IPS-18c (cell line): ENCODE results near the gene CINP.
"Not testable (repeated sequence)": the region's sequence is repeated elsewhere in the genome, so short reads cannot be mapped to it uniquely, and the experiment has no call there.

Experiments
- H3K4me3 ChIP-seq: 2 replicates; pipeline ENCODE4 v1.7.0; 2013; ENCODE audit warnings: low read depth, mild to moderate bottlenecking, low read length, moderate library complexity; ENCODE audit not compliant: insufficient read depth
- H3K9me3 ChIP-seq: one replicate; pipeline ENCODE4 v1.6.1; 2013; ENCODE audit warnings: mild to moderate bottlenecking, low read length, moderate library complexity; ENCODE audit not compliant: control insufficient read depth, insufficient read depth

Gene CINP

DNA sequence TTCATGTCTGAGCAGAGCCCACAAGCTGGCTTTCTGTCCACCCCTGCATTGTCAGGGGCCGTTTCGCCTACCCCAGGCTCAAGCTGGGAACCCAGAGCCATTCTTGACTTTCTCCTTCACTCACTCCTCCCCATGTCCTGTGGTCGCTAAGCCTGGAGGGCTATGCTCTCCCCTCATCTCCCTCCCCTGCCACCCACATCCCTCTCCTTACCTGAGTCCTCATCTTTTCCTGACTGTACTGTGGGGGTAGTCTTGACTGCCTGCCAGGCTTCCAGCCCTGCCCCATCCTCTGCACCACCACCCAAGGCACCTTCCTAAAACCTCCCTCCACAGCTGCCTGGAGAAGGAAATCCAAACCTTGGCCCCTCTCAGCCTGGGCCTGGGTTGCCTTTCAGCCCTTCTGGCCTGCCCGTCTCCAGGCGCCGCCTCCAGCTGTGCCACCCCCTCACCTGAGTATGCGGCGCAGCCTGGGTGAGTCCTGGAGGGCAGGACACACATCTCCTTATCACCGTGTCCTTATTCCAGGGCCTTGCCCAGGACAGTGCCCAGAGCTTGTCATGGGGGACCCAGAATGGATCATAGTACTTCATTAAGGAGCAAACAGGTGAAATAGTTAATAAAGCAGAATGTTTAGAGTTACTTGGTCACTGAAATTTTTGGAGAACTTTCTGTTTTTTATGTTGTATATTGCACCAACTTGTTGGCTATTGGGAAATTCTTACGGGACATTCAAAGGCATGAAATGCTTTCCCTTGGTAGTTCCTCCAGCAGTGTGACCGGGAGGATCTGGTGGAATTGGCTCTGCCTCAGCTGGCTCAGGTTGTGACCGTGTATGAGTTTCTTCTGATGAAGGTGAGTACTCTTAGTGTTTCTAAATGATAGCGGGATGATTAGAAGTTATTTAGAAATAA is 28.6 kb downstream of the CINP start:
- Histone ChIP-seq H3K9me3 (no peaks in the 10 kb centered on the region), H3K4me3 (no peak overlapping the region)

DNA sequence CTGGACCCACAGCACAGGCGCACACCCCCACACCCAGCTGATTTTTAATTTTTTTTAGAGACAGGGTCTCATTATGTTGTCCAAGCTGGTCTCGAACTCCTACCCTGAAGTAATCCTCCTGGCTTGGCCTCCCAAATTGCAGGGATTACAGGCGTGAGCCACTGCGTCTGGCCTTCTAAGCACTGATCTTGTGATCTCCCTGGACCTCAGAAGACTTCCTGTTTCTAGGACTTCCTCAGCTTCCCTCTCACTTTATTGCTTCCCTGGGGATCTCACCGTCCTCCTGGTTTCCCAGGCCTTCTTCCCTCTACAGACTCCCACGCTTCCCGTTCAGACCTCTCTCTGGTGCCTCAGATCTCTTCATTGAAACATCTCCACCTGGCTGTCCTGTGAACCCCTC is 29.3 kb downstream of the CINP start:
- Histone ChIP-seq H3K4me3 (no peak overlapping the region), H3K9me3 (no peaks in the 10 kb centered on the region)

DNA sequence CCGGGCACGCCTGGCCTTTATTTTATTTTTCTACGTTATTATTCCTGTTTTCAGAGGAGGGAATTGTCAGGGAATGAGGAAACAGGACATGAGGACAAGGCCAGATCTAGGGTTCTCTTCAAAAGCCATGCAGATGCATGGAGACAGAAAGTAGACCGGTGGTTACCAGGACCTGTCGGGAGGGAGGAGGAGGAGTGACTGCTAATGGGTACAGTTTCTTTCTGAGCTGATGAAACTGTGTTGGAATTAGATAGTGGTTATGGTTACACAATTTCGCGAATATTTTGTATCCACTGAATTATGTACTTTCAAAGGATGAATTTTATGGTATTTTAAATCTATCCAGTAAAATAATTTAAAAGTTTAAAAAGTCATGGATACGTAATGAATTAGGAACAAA is 31.9 kb downstream of the CINP start:
- Histone ChIP-seq H3K4me3 (no peak overlapping the region), H3K9me3 (no peaks in the 10 kb centered on the region)

DNA sequence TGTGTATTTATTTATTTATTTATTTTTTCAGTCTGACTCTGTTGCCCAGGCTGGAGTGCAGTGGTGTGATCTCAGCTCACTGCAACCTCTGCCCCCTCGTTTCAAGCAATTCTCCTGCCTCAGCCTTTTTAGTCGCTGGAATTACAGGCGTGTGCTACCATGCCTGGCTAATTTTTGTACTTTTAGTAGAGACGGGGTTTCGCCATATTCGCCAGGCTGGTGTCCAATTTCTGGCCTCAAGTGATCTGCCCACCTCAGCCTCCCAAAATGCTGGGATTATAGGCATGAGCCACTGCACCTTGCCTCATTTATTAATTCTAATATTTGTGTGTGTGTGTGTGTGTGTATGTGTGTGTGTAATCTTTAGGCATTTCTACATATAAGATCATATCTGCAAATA is 33.3 kb downstream of the CINP start:
- not testable (repeated sequence) for H3K4me3 ChIP-seq, H3K9me3 ChIP-seq

DNA sequence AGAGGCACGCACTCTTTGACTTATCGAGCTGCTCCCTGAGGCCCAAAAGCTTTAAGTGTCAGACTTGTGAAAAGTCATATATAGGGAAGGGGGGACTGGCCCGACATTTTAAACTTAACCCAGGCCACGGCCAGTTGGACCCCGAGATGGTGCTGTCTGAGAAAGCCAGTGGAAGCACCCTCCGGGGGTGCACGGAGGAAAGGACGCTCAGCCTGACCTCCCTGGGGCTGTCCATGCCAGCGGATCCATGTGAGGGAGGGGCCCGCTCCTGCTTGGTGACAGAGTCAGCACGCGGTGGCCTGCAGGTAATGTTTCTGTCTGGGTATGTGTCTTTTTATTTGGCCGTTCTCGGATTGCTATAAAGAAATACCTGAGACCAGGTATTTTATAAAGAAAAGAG is 36.1 kb downstream of the CINP start:
- H3K9me3 ChIP-seq: no peaks in the 10 kb centered on the region
- no peak overlapping the region for H3K4me3 ChIP-seq

DNA sequence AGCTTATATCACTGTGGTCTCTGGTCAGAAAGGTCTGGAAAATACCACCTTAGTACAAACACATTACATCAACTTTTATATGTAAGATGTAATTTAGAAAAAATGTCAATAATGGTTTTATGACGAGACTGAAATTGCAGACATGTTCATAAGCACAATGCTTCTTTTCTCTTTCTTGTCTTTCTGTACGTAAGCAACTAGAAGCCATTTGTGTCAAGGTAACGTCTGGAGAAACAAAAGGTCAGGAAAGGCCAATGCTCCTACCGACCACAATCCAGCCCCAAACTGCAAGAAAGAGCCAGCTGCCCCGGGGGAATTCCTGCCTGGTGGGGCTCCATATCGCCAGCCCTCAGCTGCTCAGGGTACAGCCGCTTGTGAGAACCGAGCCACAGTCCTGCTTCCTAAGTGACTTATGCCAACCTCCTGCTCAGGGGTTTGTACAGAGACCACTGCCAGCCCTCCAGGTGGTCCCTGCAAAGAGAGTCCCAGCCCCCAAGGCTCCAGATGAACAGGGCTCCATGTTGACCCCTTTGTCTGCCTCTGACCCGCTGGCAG is 36.8 kb downstream of the CINP start:
- H3K9me3 ChIP-seq: no peaks in the 10 kb centered on the region
- H3K4me3 ChIP-seq: no peak overlapping the region

DNA sequence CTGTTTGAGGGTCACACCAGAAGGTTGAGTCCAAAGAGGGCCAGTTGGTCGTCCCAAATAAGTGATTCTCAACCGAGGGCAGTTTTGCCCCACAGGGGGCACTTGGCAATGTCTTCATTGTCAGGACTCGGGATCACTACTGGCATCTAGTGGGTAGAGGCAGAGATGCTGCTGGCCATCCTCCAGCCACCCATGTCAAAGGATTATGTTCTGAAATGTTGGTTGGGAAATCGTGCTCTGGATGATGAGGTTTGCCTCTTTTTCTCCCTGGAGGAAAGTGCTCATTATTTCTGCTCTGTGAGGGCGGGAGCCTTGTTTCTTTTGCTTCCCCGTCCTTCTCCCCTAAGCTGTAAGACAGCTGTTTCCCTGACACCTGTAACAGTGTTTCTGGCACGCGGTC is 39.6 kb downstream of the CINP start:
- no peaks in the 10 kb centered on the region for H3K9me3 ChIP-seq
- H3K4me3 ChIP-seq: no peak overlapping the region

DNA sequence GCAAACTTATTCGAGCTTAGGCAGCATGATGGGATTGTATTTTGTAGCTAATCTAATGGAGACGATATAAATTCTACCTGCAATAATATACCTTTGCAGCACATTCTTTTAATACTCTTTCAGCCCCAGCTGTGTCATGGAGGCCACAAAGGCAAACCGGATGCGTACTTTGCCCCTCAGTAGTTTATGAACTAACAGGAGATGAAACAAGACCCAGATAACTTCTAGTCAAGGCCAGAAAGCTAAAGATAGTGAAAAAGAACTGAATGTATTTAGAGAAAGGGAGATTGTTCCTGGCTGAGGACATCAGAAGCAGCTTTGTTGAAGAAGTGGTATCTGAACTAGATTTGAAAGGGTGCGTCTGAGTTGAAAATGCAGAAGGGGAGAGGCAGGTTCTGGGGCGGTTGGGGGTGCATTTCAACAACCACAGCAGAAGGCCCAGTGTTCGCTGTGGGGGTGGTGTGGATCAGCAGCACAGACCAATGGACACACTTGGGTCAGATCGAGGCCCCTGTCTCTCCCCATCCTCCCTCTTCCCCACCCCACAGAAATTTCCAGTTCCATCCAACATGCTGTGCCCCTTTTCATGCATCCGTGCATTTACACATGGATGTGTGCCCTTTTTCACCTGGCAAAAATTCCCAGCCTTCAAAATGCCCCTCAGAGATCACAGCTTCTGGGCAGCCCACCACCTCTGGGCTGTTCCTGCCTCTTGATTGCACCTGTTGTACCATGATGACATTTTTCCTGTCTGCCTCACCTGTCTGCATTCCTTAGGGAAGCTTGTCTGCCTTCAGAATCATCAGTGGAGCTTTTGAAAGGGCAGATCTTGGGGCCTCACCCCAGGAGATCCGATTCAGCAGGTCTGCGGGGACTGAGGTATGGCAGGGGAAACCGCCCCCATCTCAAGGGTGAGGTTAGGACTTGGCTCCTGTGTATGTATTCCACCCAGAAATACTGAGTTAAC is 41.0 kb downstream of the CINP start:
- Histone ChIP-seq H3K9me3 (no peaks in the 10 kb centered on the region), H3K4me3 (no peak overlapping the region)

DNA sequence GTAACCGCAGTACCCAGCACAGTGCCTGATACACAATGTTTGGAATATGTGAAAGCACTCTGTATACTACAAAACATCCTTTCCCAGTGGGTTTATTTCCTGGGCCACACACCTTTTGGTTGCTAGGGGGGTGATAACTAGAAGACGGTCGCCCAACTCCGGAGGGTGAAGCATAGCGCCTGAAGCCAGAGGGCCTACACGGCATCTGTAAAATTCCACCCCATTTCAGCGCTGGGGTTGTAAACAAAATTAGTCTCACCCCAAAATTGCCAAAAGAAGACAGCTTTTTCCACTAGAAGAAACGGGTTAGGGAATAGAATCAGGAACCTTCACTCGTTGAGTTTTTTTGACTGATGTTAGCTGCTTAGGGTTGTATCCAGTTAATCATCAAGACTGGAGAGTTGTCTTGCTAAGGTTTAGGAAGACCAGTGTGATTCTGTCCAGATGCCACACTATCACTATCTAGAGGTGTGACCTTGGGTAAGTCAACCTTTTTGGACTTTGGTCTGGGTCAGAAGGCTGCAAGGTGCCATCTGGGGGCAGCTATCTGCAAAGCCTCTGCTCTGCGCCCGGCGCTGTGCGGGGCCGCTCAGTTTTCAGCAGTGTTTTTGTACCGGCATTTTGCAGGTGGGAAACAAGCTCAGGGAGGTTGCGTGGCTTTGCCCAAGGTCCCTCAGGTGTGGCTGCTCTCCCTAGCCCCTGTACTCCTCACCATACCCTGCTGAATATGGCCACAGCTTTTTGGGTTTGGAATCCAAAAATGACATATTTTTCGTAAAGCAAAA is 41.8 kb downstream of the CINP start:
- H3K9me3 ChIP-seq: no peaks in the 10 kb centered on the region
- H3K4me3 ChIP-seq: peak overlapping the region; percentile 83; the same call in 1 of the 2 replicates

DNA sequence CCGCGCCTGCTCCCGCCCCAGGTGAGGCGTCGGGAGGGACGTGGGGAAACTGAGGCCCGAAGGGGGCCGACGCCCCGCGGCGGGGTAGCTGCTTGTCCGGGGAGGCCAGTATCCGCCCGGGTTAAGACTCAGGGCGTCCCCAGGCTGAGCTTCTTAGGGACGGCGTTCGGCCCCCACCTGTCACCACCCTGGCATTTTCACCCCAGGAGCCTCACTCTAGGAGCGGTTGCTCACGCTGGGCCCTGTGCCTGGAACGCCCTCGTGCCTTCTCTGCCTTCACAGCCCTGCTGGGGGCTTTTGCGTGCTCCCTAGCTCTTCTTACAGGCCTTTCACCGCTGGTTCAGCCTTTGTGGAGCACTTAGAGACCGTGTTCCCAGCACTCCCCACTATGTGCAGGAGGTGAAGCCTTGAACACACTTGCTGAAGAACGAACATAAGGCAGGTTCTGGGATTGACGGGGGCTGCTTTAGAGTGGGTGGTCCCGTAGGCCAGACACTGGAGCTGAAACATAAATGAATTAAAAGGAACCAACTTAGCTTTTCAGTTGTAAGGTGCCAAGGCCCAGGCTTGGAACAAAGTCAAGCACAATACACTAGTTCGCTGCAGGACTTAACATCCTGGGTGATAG is 42.5 kb downstream of the CINP start:
- H3K4me3 ChIP-seq: peak overlapping the region; percentile 83
- H3K9me3 ChIP-seq: no peaks in the 10 kb centered on the region

DNA sequence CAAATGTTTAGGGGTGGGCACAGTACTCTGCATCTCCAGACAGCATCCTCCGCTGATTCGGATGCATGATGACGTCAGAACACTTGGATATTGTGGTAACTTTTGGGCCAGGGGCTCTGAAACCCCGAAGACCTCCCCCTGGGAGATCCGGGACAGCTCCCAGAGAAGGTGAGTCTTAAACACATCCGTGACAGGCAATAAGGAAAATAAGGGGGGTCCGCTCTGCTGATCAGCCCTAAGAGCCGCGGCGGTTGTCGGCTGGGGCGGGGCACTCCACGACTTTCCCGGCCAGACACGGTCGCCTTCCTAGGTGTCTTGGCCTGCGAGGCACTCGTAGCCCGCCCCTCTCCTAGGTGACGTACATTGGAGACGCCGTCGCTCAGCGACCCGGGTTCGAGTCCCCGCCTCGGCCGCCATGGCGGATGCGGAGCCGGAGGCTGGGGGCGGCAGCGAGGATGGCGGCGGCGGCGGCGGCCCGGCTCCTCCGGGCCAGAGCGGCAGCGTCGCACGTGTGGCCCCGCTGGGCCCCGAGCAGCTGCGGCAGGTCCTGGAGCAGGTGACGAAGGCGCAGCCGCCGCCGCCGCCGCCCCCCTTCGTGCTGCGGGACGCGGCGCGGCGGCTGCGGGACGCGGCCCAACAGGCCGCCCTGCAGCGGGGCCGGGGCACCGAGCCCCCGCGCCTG is 43.2 kb downstream of the CINP start, which contains the start of gene ZNF839:
ZNF839 (plus strand) TSS at position 396 of the 682 bp plus-strand sequence; CDS start at position 416, 20 bp downstream.
- H3K4me3 ChIP-seq: peak within 1 kb of the TSS; percentile 83
- H3K9me3 ChIP-seq: no peaks in the 10 kb centered on the region

DNA sequence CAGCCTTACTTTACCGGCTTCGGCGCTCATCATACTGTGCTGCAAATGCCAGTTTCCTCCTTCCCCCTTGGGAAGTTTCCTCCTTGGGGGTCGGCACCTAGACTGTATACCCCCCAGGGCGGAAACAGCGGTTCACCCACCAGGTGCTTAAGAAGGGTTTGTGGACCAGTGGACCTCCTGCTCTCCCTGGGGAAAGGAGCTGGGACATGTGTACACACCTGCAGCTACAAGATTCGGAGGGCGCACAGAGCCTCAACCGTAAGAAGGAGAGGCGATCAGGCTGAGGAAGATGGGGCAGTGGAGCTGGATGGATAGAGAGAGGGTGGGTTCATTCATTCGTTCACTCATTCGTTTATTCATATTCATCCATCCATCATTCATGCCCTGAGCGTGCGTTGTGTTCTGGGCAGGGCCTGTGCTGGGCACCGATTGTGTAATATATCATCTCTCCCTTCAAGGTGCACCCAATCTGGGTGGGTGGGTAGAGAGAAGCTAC is 43.9 kb downstream of the CINP start:
- H3K4me3 ChIP-seq: peak overlapping the region; percentile 83
- H3K9me3 ChIP-seq: no peaks in the 10 kb centered on the region

DNA sequence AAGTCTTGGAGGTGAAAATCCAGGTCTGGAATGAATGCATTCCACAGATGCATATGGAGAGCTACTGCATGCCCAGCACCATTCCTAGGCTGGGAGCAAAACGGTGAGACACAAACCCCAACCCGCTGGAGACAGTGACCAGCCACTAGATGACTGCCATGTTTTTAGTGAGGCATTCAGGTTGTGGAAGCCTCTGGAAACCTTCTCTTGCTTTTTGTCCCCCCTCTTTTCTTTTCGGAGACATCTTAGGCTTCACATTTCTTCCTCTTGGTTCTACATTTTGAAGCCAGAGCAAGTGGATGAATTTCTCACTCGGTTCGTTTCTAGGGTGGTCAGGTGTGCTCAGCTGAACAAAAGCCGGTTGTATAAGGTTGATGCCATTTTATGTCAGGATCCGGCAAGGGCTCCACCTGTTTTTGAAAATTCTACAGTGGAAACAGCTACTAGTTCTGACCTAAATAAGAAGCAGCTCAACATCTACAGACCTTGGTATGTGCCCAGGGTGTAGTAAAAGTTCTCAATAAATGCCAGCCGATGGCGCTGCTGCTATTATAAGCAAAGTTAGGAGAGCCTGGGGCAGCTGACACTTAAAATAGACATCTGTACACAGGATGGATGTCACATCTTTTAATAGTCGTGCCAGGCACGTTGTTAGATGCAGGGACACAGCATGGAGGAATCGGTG is 45.0 kb downstream of the CINP start:
- no peaks in the 10 kb centered on the region for H3K9me3 ChIP-seq
- H3K4me3 ChIP-seq: peak overlapping the region; percentile 71

DNA sequence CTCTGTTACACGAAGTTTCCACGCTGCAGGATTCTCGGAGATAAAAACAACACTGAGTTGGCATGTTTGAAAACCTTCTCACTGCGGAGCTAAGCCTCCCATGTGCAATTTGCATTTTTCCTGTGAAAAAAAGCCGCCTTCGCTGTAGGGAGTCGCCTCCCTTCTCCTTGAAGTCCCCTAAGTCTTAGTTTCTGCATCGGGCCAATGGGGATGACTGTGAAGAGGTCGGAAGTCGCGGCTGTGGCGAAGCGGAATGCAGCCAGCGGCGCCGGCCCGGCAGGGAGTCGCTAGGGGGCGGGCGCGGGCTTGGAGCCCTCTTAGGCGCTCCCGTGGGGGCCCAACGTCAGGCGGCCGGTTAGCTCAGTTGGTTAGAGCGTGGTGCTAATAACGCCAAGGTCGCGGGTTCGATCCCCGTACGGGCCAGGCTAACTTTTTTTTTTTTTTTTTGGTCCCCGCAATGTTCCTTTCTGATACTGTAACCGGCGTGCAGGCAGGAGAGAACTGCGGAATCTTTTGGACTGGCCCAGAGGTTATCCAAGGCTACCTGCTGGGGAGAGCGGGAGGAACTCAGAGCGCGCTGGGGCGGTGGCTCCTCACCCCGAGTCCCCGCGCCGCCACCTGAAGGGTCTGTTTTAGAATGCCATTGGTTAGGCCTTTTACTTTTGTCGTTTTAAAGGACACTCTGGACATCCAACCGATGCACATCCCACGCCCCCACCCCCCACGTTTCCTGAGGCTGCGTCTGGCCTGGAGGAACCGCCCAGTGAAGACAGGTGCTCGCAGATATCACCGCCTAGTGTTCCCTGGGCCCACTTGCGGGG is 45.7 kb downstream of the CINP start:
- no peaks in the 10 kb centered on the region for H3K9me3 ChIP-seq
- peak overlapping the region; percentile 71 for H3K4me3 ChIP-seq

DNA sequence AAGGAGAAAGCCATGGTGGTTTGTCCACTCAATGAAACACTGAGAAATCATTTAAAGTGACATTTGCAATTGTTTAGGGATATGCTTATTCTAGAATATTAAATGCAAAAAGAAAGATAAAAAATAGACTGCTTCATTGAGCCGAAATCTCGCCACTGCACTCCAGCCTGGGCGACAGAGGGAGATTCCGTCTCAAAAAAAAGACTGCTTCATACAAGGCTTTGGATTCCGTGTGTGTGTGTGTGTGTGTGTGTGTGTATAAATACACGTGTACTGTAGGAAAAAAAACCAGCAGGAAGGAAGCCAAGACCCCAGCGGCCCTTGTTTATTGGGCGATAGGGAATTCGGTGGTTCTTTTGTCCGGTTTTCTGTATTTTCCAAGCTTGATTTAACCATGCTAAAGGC is 46.4 kb downstream of the CINP start:
- no peaks in the 10 kb centered on the region for H3K9me3 ChIP-seq
- peak overlapping the region; percentile 50 for H3K4me3 ChIP-seq
